Neuronal stem cell (in vitro differentiated cells): ENCODE measurements around the gene SRGAP2C.
"Not testable (repeated sequence)": the region's sequence is repeated elsewhere in the genome, so short reads cannot be mapped to it uniquely, and the experiment has no call there.

ENCODE experiments used
- DNase-seq: peaks from one replicate; pipeline ENCODE4 v3.0.0-alpha.2; 2013; ENCODE audit warnings: low spot score
- H2AFZ ChIP-seq: one replicate; pipeline ENCODE4 v1.6.1; 2013; ENCODE audit warnings: mild to moderate bottlenecking, low read length, inconsistent platforms
- H2AK5ac ChIP-seq: 2 replicates; pipeline ENCODE4 v1.6.1; 2013; ENCODE audit warnings: low read depth, mild to moderate bottlenecking, inconsistent platforms, low read length, moderate library complexity, mixed read lengths
- H2BK120ac ChIP-seq: 2 replicates; pipeline ENCODE4 v1.6.1; 2013; ENCODE audit warnings: low read depth, mild to moderate bottlenecking, inconsistent platforms, low read length, moderate library complexity, mixed read lengths
- H2BK12ac ChIP-seq: one replicate; pipeline ENCODE4 v1.6.1; 2013; ENCODE audit warnings: low read length, inconsistent platforms
- H2BK15ac ChIP-seq: 2 replicates; pipeline ENCODE4 v1.6.1; 2013; ENCODE audit warnings: mild to moderate bottlenecking, low read length, inconsistent platforms, mixed read lengths
- H2BK5ac ChIP-seq: one replicate; pipeline ENCODE4 v1.6.1; 2013; ENCODE audit warnings: inconsistent platforms, mild to moderate bottlenecking, low read length, moderate library complexity
- H3K14ac ChIP-seq: one replicate; pipeline ENCODE4 v1.6.1; 2013; ENCODE audit warnings: low read length, inconsistent platforms
- H3K18ac ChIP-seq: 2 replicates; pipeline ENCODE4 v1.6.1; 2013; ENCODE audit warnings: low read length, inconsistent platforms
- H3K23ac ChIP-seq: 2 replicates; pipeline ENCODE4 v1.6.1; 2013; ENCODE audit warnings: low read depth, mild to moderate bottlenecking, mixed read lengths, low read length, inconsistent platforms; ENCODE audit not compliant: poor library complexity
- H3K27ac ChIP-seq: replicated peaks from 3 replicates; pipeline ENCODE4 v1.5.1; 2013; ENCODE audit warnings: low read length, inconsistent platforms
- H3K27me3 ChIP-seq, 3 experiments: 2 replicates each; pipeline ENCODE4 v1.6.1; 2013; ENCODE audit warnings: low read length in 3 of 3, mild to moderate bottlenecking in 2 of 3, inconsistent platforms in 1 of 3, low read depth in 1 of 3, mixed read lengths in 1 of 3, moderate library complexity in 1 of 3; ENCODE audit not compliant: control insufficient read depth in 3 of 3, insufficient read depth in 3 of 3
- H3K36me3 ChIP-seq, 2 donors: replicated peaks in 1 of 2; 2 replicates each; pipeline ENCODE4 v1.6.1; 2013; ENCODE audit warnings: low read length in 2 of 2; ENCODE audit not compliant: control insufficient read depth in 2 of 2, insufficient read depth in 2 of 2
- H3K4ac ChIP-seq: 2 replicates; pipeline ENCODE4 v1.6.1; 2013; ENCODE audit warnings: inconsistent platforms, mild to moderate bottlenecking, low read length, moderate library complexity
- H3K4me1 ChIP-seq, 2 donors: 1 replicate in 1 of 2; 2 replicates in 1 of 2; pipeline ENCODE4 v1.6.1; 2013; ENCODE audit warnings: low read length in 2 of 2, low read depth in 1 of 2; ENCODE audit not compliant: control insufficient read depth in 2 of 2, insufficient read depth in 1 of 2
- H3K4me2 ChIP-seq: one replicate; pipeline ENCODE4 v1.6.1; 2013; ENCODE audit warnings: mild to moderate bottlenecking, low read length, inconsistent platforms; ENCODE audit not compliant: insufficient read depth, poor library complexity, severe bottlenecking
- H3K4me3 ChIP-seq, 2 donors: 2 replicates each; pipeline ENCODE4 v1.5.1; 2013; ENCODE audit warnings: low read length in 2 of 2, mild to moderate bottlenecking in 2 of 2, inconsistent platforms in 1 of 2, moderate library complexity in 1 of 2
- H3K79me1 ChIP-seq: one replicate; pipeline ENCODE4 v1.6.1; 2013; ENCODE audit warnings: low read depth, mild to moderate bottlenecking, inconsistent platforms, low read length, moderate library complexity
- H3K9ac ChIP-seq: one replicate; pipeline ENCODE4 v1.6.1; 2013; ENCODE audit warnings: mild to moderate bottlenecking, low read depth, low read length, inconsistent platforms; ENCODE audit not compliant: poor library complexity
- H3K9me3 ChIP-seq, 2 donors: replicated peaks in 1 of 2; 2 replicates each; pipeline versions ENCODE3 to v1.6.1; 2013; ENCODE audit warnings: low read length in 2 of 2, mild to moderate bottlenecking in 2 of 2, inconsistent platforms in 1 of 2, low read depth in 1 of 2, mixed read lengths in 1 of 2, moderate library complexity in 1 of 2; ENCODE audit not compliant: control insufficient read depth in 2 of 2, insufficient read depth in 1 of 2
- H4K8ac ChIP-seq: one replicate; pipeline ENCODE4 v1.6.1; 2013; ENCODE audit warnings: low read depth, mild to moderate bottlenecking, inconsistent platforms, low read length, moderate library complexity
- H4K91ac ChIP-seq: one replicate; pipeline ENCODE4 v1.6.1; 2013; ENCODE audit warnings: low read length, low read depth, mild to moderate bottlenecking, inconsistent platforms; ENCODE audit not compliant: poor library complexity
- WGBS, 2 donors: extraction: QIAGEN DNeasy Blood & Tissue Kit; methylation state at CpG; one replicate each; pipeline ENCODE4 v1.1.7; 2013; ENCODE audit warnings: missing lambda C conversion rate in 2 of 2, mixed read lengths in 1 of 2; ENCODE audit not compliant: insufficient read length in 2 of 2, insufficient replicate concordance in 1 of 2; ENCODE audit errors: extremely low coverage in 2 of 2; 5-methylcytosine and 5-hydroxymethylcytosine counted together

Gene SRGAP2C

DNA sequence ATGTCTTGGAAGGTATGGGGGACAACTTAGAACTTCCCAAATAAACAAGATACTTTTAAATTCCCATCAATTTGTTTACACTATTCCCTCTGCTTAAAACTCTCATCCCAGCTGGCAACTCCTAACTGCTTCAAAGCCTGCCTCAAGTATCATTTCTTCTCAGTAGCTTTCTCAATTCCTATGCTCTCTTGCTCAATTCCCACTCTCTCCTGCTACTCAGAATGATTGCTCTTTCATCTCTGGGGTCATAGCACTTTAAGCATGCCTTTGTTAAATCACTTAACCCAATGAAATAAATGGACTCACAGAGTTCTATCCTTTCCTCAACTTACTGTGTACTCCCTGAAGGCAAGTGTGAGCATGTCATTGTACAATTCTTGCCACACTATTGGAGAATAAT is 19.5 kb upstream of the SRGAP2C start:
- not testable (repeated sequence) for H2BK15ac ChIP-seq, H3K27ac ChIP-seq, H3K9me3 ChIP-seq, H2BK5ac ChIP-seq, H3K18ac ChIP-seq, H3K36me3 ChIP-seq, H3K14ac ChIP-seq, H4K8ac ChIP-seq, H3K4me2 ChIP-seq, H3K4me3 ChIP-seq, H3K27me3 ChIP-seq, H2BK12ac ChIP-seq, H4K91ac ChIP-seq, H3K4me1 ChIP-seq, H3K23ac ChIP-seq, DNase-seq, H3K79me1 ChIP-seq, H2AK5ac ChIP-seq, H2AFZ ChIP-seq, H3K9ac ChIP-seq, H2BK120ac ChIP-seq, H3K4ac ChIP-seq

GRCh38 chr1:121167225-121167738 is 17.5 kb upstream of the SRGAP2C start:
- not testable (repeated sequence) for H2AFZ ChIP-seq, H2BK12ac ChIP-seq, H3K27ac ChIP-seq

GRCh38 chr1:121168152-121168668 is 16.6 kb upstream of the SRGAP2C start:
- H2AFZ ChIP-seq, H3K4me2 ChIP-seq, H2BK12ac ChIP-seq, H3K36me3 ChIP-seq, H2AK5ac ChIP-seq, H3K9me3 ChIP-seq, H3K4me1 ChIP-seq, H3K27ac ChIP-seq, H2BK15ac ChIP-seq, H3K27me3 ChIP-seq, H3K4me3 ChIP-seq, DNase-seq, H2BK5ac ChIP-seq, H2BK120ac ChIP-seq, H4K8ac ChIP-seq, H3K79me1 ChIP-seq, H3K14ac ChIP-seq, H3K23ac ChIP-seq, H3K18ac ChIP-seq, H3K4ac ChIP-seq, H3K9ac ChIP-seq, H4K91ac ChIP-seq: not testable (repeated sequence)
- no CpG with 5 or more reads among the region's 3 CpGs for WGBS, 2 donors

More at GRCh38 chr1:121167225-121167738, 17.5 kb upstream of the SRGAP2C start:
- H3K79me1 ChIP-seq, H3K4me1 ChIP-seq, H4K91ac ChIP-seq, H3K14ac ChIP-seq, H3K27me3 ChIP-seq, DNase-seq, H2BK15ac ChIP-seq, H2BK120ac ChIP-seq, H3K9me3 ChIP-seq, H3K4me3 ChIP-seq, H3K9ac ChIP-seq, H2BK5ac ChIP-seq, H2AK5ac ChIP-seq, H3K36me3 ChIP-seq, H4K8ac ChIP-seq, H3K4me2 ChIP-seq, H3K18ac ChIP-seq, H3K23ac ChIP-seq, H3K4ac ChIP-seq: not testable (repeated sequence)
- WGBS, 2 donors, result no CpG with 5 or more reads among the region's 2 CpGs

DNA sequence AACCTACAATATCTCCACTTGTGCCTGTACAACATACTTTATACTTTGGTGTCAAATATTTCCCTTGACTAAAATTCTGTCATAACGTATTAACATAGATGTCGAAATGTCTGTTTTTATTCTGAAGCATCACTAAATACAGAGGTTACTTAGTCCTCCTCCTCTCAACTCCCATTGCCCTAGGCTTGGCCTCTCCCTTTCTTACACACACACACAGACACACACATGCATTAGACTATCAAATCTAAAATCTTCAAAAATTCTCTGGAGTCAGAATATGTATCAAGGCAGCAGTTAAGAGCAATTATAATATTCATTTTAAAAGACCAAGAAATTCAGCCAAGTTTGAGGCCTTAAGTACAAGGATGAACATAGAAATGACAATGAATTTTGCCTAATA is 8.1 kb upstream of the SRGAP2C start:
- H3K4me3 ChIP-seq, H3K9ac ChIP-seq, H4K8ac ChIP-seq, H3K4me2 ChIP-seq, H2BK15ac ChIP-seq, H3K18ac ChIP-seq, H3K9me3 ChIP-seq, H2BK12ac ChIP-seq, H2BK120ac ChIP-seq, H3K23ac ChIP-seq, H3K4me1 ChIP-seq, H3K36me3 ChIP-seq, H3K27ac ChIP-seq, H2BK5ac ChIP-seq, H2AK5ac ChIP-seq, H3K79me1 ChIP-seq, H3K14ac ChIP-seq, H4K91ac ChIP-seq, H2AFZ ChIP-seq, H3K27me3 ChIP-seq, DNase-seq, H3K4ac ChIP-seq: not testable (repeated sequence)
- no CpG with 5 or more reads among the region's 2 CpGs for WGBS, 2 donors
